ENCODE data around the gene MAP4K3.

DNA sequence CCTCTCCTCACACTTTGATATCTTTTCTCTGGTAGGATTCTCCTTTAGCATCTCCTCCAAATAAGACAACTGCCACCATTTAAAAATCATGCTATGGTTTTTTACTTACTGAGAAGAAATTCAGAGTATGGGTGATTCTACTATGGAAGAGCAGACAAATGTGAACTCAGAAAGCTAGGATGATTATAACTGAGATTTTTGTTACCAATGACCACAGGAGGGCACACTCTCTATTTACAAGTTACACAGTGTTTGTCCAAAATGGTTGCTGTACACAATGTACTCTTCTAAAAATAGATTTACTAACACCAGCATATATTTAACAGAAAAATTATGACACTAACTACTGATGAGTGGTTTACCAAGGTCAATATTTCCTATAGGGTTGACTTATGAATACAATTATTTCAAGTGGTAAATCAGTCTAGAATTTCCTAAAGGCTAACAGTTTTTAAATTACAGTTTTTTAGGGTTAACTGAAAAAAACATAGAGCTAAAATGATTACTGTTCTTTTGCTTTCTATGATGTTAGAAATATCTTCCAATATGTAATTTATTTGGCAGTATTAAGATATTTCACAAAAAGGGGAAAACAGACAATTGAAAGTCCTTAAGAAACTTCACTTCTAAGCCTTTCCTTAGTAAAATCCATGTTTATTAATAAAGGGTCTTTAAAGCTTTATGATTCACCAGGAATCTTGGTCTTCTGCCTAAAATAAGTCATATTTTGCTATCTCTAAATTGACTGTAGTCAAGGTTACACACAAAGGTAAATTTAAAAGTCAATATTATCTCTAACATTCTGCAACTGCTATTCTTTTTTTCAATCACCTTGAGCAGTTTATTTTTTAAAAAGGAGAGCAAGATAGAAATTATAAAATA lies 57.2 kb downstream of the MAP4K3 start:
- TF ChIP-seq, protein P1, sequence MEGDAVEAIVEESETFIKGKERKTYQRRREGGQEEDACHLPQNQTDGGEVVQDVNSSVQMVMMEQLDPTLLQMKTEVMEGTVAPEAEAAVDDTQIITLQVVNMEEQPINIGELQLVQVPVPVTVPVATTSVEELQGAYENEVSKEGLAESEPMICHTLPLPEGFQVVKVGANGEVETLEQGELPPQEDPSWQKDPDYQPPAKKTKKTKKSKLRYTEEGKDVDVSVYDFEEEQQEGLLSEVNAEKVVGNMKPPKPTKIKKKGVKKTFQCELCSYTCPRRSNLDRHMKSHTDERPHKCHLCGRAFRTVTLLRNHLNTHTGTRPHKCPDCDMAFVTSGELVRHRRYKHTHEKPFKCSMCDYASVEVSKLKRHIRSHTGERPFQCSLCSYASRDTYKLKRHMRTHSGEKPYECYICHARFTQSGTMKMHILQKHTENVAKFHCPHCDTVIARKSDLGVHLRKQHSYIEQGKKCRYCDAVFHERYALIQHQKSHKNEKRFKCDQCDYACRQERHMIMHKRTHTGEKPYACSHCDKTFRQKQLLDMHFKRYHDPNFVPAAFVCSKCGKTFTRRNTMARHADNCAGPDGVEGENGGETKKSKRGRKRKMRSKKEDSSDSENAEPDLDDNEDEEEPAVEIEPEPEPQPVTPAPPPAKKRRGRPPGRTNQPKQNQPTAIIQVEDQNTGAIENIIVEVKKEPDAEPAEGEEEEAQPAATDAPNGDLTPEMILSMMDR (IDR thresholded peaks at IDR 0.05): peak; percentile 21 to 69 (median 51)
- TF ChIP-seq POLR2A (IDR thresholded peaks at IDR 0.05) (no peak), EP300 (IDR thresholded peaks at IDR 0.05) (no peak)
